ENCODE measurements around the gene USP17L12. TPM values are rescaled to one million over a fixed set of nuclear protein-coding genes. Genes with fewer than 3 reads are reported as not detected.
"Not testable (repeated sequence)": the region's sequence is repeated elsewhere in the genome, so short reads cannot be mapped to it uniquely, and the experiment has no call there.

Gene USP17L12
- not detected for total RNA-seq (ENCODE audit: unreplicated experiment)
- long read RNA-seq, result 0 reads

- not testable (repeated sequence) for H3K36me3 Mint-ChIP-seq (ENCODE audit: low read depth, unreplicated experiment); H3K27ac Mint-ChIP-seq (ENCODE audit: unreplicated experiment); H3K27me3 Mint-ChIP-seq (ENCODE audit: unreplicated experiment); H3K4me1 Mint-ChIP-seq (ENCODE audit: unreplicated experiment); H3K9me3 Mint-ChIP-seq (ENCODE audit: unreplicated experiment); DNase-seq (ENCODE audit: low spot score); H3K4me3 Mint-ChIP-seq (ENCODE audit: unreplicated experiment)
Observed at GRCh38 chr4:9219852-9220251, at the start of gene USP17L12. Gene USP17L12, plus strand, starts transcription at chr4:9220152. Its CDS starts 0 bp downstream, at chr4:9220152.

GRCh38 chr4:9210357-9210756, 9.6 kb upstream of the USP17L12 start, which contains the start of gene USP17L10:
Gene USP17L10, plus strand, starts transcription at chr4:9210657. Its CDS starts 0 bp downstream, at chr4:9210657.
- not testable (repeated sequence) for H3K27ac Mint-ChIP-seq (ENCODE audit: unreplicated experiment); H3K27me3 Mint-ChIP-seq (ENCODE audit: unreplicated experiment); H3K4me1 Mint-ChIP-seq (ENCODE audit: unreplicated experiment); DNase-seq (ENCODE audit: low spot score); H3K4me3 Mint-ChIP-seq (ENCODE audit: unreplicated experiment); H3K9me3 Mint-ChIP-seq (ENCODE audit: unreplicated experiment); H3K36me3 Mint-ChIP-seq (ENCODE audit: low read depth, unreplicated experiment)

GRCh38 chr4:9214701-9215100, 5.3 kb upstream of the USP17L12 start:
- not testable (repeated sequence) for H3K27ac Mint-ChIP-seq (ENCODE audit: unreplicated experiment); H3K4me3 Mint-ChIP-seq (ENCODE audit: unreplicated experiment); H3K27me3 Mint-ChIP-seq (ENCODE audit: unreplicated experiment); H3K9me3 Mint-ChIP-seq (ENCODE audit: unreplicated experiment); DNase-seq (ENCODE audit: low spot score); H3K36me3 Mint-ChIP-seq (ENCODE audit: low read depth, unreplicated experiment); H3K4me1 Mint-ChIP-seq (ENCODE audit: unreplicated experiment)

- not testable (repeated sequence) for DNase-seq (ENCODE audit: low spot score); H3K9me3 Mint-ChIP-seq (ENCODE audit: unreplicated experiment); H3K27me3 Mint-ChIP-seq (ENCODE audit: unreplicated experiment); H3K4me1 Mint-ChIP-seq (ENCODE audit: unreplicated experiment); H3K36me3 Mint-ChIP-seq (ENCODE audit: low read depth, unreplicated experiment); H3K4me3 Mint-ChIP-seq (ENCODE audit: unreplicated experiment); H3K27ac Mint-ChIP-seq (ENCODE audit: unreplicated experiment)
Observed at GRCh38 chr4:9215105-9215504, 4.8 kb upstream of the USP17L12 start, which contains the start of gene USP17L11. Gene USP17L11, plus strand, starts transcription at chr4:9215405. Its CDS starts 0 bp downstream, at chr4:9215405.

- not testable (repeated sequence) for H3K27me3 Mint-ChIP-seq (ENCODE audit: unreplicated experiment); H3K9me3 Mint-ChIP-seq (ENCODE audit: unreplicated experiment); DNase-seq (ENCODE audit: low spot score); H3K4me1 Mint-ChIP-seq (ENCODE audit: unreplicated experiment); H3K4me3 Mint-ChIP-seq (ENCODE audit: unreplicated experiment); H3K36me3 Mint-ChIP-seq (ENCODE audit: low read depth, unreplicated experiment); H3K27ac Mint-ChIP-seq (ENCODE audit: unreplicated experiment)
Observed at GRCh38 chr4:9224596-9224995, 4.6 kb downstream of the USP17L12 start, which contains the start of gene USP17L13. Gene USP17L13, plus strand, starts transcription at chr4:9224896. Its CDS starts 0 bp downstream, at chr4:9224896.

GRCh38 chr4:9230249-9230648, 10.3 kb downstream of the USP17L12 start:
- not testable (repeated sequence) for H3K9me3 Mint-ChIP-seq (ENCODE audit: unreplicated experiment); H3K36me3 Mint-ChIP-seq (ENCODE audit: low read depth, unreplicated experiment); H3K4me3 Mint-ChIP-seq (ENCODE audit: unreplicated experiment); H3K27ac Mint-ChIP-seq (ENCODE audit: unreplicated experiment); H3K4me1 Mint-ChIP-seq (ENCODE audit: unreplicated experiment); H3K27me3 Mint-ChIP-seq (ENCODE audit: unreplicated experiment); DNase-seq (ENCODE audit: low spot score)

GRCh38 chr4:9234085-9234484, 14.1 kb downstream of the USP17L12 start, which contains the start of gene USP17L15:
Gene USP17L15, plus strand, starts transcription at chr4:9234385. Its CDS starts 0 bp downstream, at chr4:9234385.
- H3K4me3 Mint-ChIP-seq (ENCODE audit: unreplicated experiment); H3K9me3 Mint-ChIP-seq (ENCODE audit: unreplicated experiment); H3K36me3 Mint-ChIP-seq (ENCODE audit: low read depth, unreplicated experiment); H3K27me3 Mint-ChIP-seq (ENCODE audit: unreplicated experiment); H3K27ac Mint-ChIP-seq (ENCODE audit: unreplicated experiment); DNase-seq (ENCODE audit: low spot score); H3K4me1 Mint-ChIP-seq (ENCODE audit: unreplicated experiment): not testable (repeated sequence)

GRCh38 chr4:9238461-9238860, 18.5 kb downstream of the USP17L12 start:
- not testable (repeated sequence) for H3K36me3 Mint-ChIP-seq (ENCODE audit: low read depth, unreplicated experiment); DNase-seq (ENCODE audit: low spot score); H3K4me3 Mint-ChIP-seq (ENCODE audit: unreplicated experiment); H3K27ac Mint-ChIP-seq (ENCODE audit: unreplicated experiment); H3K4me1 Mint-ChIP-seq (ENCODE audit: unreplicated experiment); H3K9me3 Mint-ChIP-seq (ENCODE audit: unreplicated experiment); H3K27me3 Mint-ChIP-seq (ENCODE audit: unreplicated experiment)

GRCh38 chr4:9243579-9243978, 23.6 kb downstream of the USP17L12 start, which contains the start of gene USP17L17:
Gene USP17L17, plus strand, starts transcription at chr4:9243879. Its CDS starts 0 bp downstream, at chr4:9243879.
- H3K4me3 Mint-ChIP-seq (ENCODE audit: unreplicated experiment); H3K27me3 Mint-ChIP-seq (ENCODE audit: unreplicated experiment); H3K27ac Mint-ChIP-seq (ENCODE audit: unreplicated experiment); H3K9me3 Mint-ChIP-seq (ENCODE audit: unreplicated experiment); H3K36me3 Mint-ChIP-seq (ENCODE audit: low read depth, unreplicated experiment); DNase-seq (ENCODE audit: low spot score); H3K4me1 Mint-ChIP-seq (ENCODE audit: unreplicated experiment): not testable (repeated sequence)

- not testable (repeated sequence) for H3K36me3 Mint-ChIP-seq (ENCODE audit: low read depth, unreplicated experiment); H3K9me3 Mint-ChIP-seq (ENCODE audit: unreplicated experiment); H3K27me3 Mint-ChIP-seq (ENCODE audit: unreplicated experiment); H3K4me3 Mint-ChIP-seq (ENCODE audit: unreplicated experiment); H3K27ac Mint-ChIP-seq (ENCODE audit: unreplicated experiment); H3K4me1 Mint-ChIP-seq (ENCODE audit: unreplicated experiment)
- DNase-seq (ENCODE audit: low spot score), result peak; percentile 2
Observed at GRCh38 chr4:9247953-9248680, 28.2 kb downstream of the USP17L12 start, which contains the start of gene USP17L18. Gene USP17L18, plus strand, starts transcription at chr4:9248630. Its CDS starts 0 bp downstream, at chr4:9248630.

- not testable (repeated sequence) for H3K9me3 Mint-ChIP-seq (ENCODE audit: unreplicated experiment); H3K27me3 Mint-ChIP-seq (ENCODE audit: unreplicated experiment); H3K4me3 Mint-ChIP-seq (ENCODE audit: unreplicated experiment); DNase-seq (ENCODE audit: low spot score); H3K27ac Mint-ChIP-seq (ENCODE audit: unreplicated experiment); H3K36me3 Mint-ChIP-seq (ENCODE audit: low read depth, unreplicated experiment); H3K4me1 Mint-ChIP-seq (ENCODE audit: unreplicated experiment)
Observed at GRCh38 chr4:9253078-9253477, 33.1 kb downstream of the USP17L12 start, which contains the start of gene USP17L19. Gene USP17L19, plus strand, starts transcription at chr4:9253378. Its CDS starts 0 bp downstream, at chr4:9253378.

- H3K27me3 Mint-ChIP-seq (ENCODE audit: unreplicated experiment); H3K9me3 Mint-ChIP-seq (ENCODE audit: unreplicated experiment); H3K4me3 Mint-ChIP-seq (ENCODE audit: unreplicated experiment): not testable (repeated sequence)
Observed at GRCh38 chr4:9257824-9258223, 37.9 kb downstream of the USP17L12 start, which contains the start of gene USP17L20. Gene USP17L20, plus strand, starts transcription at chr4:9258124. Its CDS starts 0 bp downstream, at chr4:9258124.

More at GRCh38 chr4:9257824-9258223, 37.9 kb downstream of the USP17L12 start, which contains the start of gene USP17L20:
- not testable (repeated sequence) for H3K36me3 Mint-ChIP-seq (ENCODE audit: low read depth, unreplicated experiment); H3K27ac Mint-ChIP-seq (ENCODE audit: unreplicated experiment); DNase-seq (ENCODE audit: low spot score); H3K4me1 Mint-ChIP-seq (ENCODE audit: unreplicated experiment)
